Activated naive CD8-positive, alpha-beta T cell (primary cell): ENCODE results near the gene PRRX2.

Source experiments
- H3K27ac Mint-ChIP-seq: one replicate; pipeline ENCODE4 v1.8.0; 2021; ENCODE audit warnings: mixed read lengths
- H3K27me3 Mint-ChIP-seq: one replicate; pipeline ENCODE4 v1.8.0; 2021; ENCODE audit warnings: mixed read lengths
- H3K36me3 Mint-ChIP-seq: one replicate; pipeline ENCODE4 v1.8.0; 2021; ENCODE audit warnings: mixed read lengths
- H3K4me1 Mint-ChIP-seq: one replicate; pipeline ENCODE4 v1.8.0; 2021; ENCODE audit warnings: low read depth, mixed read lengths
- H3K4me3 Mint-ChIP-seq: one replicate; pipeline ENCODE4 v1.8.0; 2021; ENCODE audit warnings: mild to moderate bottlenecking, mixed read lengths
- H3K9me3 Mint-ChIP-seq: one replicate; pipeline ENCODE4 v1.8.0; 2021; ENCODE audit warnings: low read depth, mixed read lengths

PRRX2 gene

DNA sequence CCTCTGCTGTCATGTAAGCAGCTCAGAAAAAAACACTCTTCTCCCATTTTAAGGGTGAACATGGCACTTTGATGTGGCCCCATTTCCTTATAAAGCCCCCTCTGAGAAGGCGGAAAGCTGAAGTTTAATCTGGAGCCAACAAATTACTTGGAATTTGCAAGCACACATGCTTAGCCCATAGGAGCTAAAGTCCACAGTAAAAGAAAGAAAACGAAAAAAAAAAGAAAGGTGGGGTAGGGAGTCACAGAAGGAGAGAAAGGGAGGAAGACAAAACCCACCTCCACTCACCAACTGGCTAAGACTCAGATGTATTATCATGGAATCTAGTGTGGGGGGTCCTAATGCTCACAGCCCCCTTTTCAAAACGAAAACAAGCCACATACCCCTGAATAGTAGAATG lies 30.4 kb downstream of the PRRX2 start:
- Mint-ChIP-seq H3K36me3 (no peaks in the 10 kb centered on the region), H3K9me3 (no peaks in the 10 kb centered on the region), H3K27me3 (peaks cover 11% of the 10 kb centered on the region), H3K4me1 (peaks cover 6% of the 10 kb centered on the region), H3K4me3 (peak overlapping the region; percentile 40), H3K27ac (peak overlapping the region; percentile 41)

DNA sequence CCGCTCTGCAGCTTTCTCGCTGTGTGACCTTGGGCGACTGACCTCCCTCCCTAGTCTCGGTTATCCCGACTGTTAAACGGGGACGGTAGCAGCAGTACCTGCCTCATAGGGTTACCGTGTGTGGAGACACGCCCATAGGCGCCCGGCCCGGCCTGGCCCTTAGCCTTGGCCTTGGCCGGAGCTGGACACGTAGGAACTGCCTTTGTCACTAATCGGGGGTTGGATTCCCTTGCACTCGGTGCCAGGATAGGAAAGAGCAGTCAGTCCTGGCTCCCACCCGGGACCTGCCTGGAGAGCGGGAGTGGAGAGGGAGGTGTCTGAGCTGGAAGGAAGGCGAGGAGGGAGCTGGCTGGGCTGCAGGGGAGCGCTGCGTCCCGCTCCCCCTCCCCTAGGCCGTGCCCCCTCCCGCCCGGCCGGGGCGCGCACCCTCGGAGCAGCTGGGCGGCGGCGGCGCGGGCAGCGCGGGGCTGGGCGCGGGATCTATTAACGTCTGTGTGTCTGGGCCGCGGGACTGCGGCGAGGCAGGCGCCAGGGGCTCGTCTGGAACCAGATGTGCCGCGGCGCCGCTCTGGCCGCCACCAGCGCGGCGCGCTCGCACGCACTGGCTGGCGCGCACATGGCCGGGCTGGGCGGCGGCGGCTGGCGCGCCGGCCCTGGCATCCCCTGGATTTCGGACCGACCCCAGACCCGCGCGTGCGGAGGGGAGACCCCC lies 31.7 kb downstream of the PRRX2 start:
- H3K4me3 Mint-ChIP-seq: peak overlapping the region; percentile 83
- no peaks in the 10 kb centered on the region for H3K36me3 Mint-ChIP-seq
- H3K27me3 Mint-ChIP-seq: peaks cover 11% of the 10 kb centered on the region
- H3K4me1 Mint-ChIP-seq: peaks cover 6% of the 10 kb centered on the region
- no peaks in the 10 kb centered on the region for H3K9me3 Mint-ChIP-seq
- peak overlapping the region; percentile 89 for H3K27ac Mint-ChIP-seq

DNA sequence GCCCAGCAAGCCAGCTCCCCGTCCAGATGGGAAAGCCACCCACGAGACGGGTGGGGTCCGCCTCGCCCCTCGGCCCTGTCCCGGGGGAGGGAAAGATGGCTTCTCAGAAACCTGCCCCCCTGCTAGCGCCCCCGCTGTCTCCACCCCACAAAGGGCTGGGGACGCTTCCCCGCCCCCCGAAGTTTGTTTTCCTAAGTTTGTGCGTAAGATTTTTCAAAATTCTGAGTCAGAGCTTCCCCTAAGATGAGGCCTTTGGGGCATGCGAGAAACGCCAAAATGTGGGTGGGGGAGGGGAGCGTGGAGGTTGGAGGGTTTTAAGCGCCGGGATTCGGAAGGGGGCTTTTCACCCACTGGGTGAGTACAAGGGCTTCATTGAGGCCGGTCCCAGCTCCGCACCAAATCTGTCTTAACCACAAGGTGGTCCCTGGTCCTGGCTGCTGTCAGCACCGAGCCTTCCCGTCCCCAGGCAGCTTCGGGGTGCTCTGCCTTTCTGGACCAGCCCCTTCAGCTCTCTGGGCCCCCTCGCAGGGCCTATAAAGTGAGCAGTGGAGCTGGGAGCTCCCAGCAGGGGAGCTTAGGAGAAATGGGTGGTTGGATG lies 32.3 kb downstream of the PRRX2 start:
- H3K27me3 Mint-ChIP-seq: peaks cover 11% of the 10 kb centered on the region
- H3K36me3 Mint-ChIP-seq: no peaks in the 10 kb centered on the region
- H3K27ac Mint-ChIP-seq: peak overlapping the region; percentile 83
- no peaks in the 10 kb centered on the region for H3K9me3 Mint-ChIP-seq
- peaks cover 6% of the 10 kb centered on the region for H3K4me1 Mint-ChIP-seq
- H3K4me3 Mint-ChIP-seq: peak overlapping the region; percentile 73

DNA sequence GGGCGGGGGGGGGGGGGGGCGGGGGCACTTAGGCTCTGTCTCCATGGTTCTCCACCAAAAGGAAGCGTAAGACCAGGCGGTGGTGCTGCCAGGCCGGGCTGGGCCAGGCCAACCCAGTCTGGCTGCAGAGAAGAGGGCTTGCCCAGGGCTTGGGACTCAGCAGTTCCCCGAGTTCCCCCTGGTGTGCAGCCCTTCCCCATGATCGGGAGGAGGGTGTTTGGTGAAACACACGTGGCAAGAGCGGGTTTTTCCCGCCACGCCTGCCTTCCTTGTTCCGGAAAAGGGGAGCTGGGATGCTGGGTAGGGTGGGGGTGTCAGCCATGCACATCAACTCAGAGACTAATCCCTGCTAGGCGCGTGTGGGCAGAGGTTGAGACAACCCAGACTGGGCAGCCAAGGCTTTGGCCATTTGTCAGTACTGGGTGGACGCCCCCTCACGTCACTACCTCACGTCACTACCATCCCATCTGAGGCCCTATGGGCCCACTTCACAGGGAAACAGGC lies 32.9 kb downstream of the PRRX2 start:
- Mint-ChIP-seq H3K9me3 (no peaks in the 10 kb centered on the region), H3K4me3 (peak overlapping the region; percentile 47), H3K4me1 (peaks cover 6% of the 10 kb centered on the region), H3K36me3 (no peaks in the 10 kb centered on the region), H3K27me3 (peaks cover 11% of the 10 kb centered on the region), H3K27ac (peak overlapping the region; percentile 66)

DNA sequence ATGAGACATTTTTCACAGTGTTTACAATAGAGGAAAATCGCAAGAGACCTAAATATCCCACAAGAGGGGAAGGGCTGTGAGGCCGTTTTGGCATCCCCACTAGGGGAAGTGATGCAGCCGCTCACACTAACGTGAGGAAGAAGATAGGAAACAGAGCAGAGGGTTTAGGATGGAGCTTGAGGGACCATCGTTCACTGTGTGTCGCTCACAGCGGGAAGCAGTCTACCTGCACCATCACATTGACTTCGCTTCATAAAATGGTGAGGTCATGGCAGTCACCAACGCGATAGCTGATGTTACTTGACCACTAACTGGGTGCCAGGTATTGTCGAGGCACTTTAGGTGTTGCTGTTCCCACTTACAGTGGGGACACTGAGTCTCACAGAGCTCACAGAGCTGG lies 35.6 kb downstream of the PRRX2 start:
- Mint-ChIP-seq H3K4me3 (no peak overlapping the region), H3K27me3 (peaks cover 7% of the 10 kb centered on the region), H3K4me1 (peaks cover 6% of the 10 kb centered on the region), H3K27ac (no peak overlapping the region), H3K36me3 (no peaks in the 10 kb centered on the region), H3K9me3 (no peaks in the 10 kb centered on the region)

DNA sequence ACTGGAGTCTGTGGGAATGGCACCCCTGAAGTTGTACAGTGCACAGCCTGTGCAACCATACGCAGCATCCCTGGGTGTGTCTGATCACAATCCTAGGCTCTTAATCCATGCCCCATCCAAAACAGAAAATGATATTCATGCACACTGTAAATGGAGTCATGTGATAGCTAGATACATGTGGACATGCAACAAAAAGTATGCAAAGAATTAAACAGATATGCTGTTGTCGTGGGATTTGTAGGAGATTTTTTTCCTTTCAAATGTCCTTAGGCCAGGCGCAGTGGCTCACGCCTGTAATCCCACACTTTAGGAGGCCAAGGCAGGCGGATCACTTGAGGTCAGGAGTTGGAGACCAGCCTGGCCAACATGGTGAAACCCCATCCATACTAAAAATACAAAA lies 36.1 kb downstream of the PRRX2 start:
- no peaks in the 10 kb centered on the region for H3K36me3 Mint-ChIP-seq
- H3K9me3 Mint-ChIP-seq: no peaks in the 10 kb centered on the region
- peaks cover 7% of the 10 kb centered on the region for H3K27me3 Mint-ChIP-seq
- H3K4me3 Mint-ChIP-seq: no peak overlapping the region
- H3K27ac Mint-ChIP-seq: no peak overlapping the region
- H3K4me1 Mint-ChIP-seq: peaks cover 6% of the 10 kb centered on the region

DNA sequence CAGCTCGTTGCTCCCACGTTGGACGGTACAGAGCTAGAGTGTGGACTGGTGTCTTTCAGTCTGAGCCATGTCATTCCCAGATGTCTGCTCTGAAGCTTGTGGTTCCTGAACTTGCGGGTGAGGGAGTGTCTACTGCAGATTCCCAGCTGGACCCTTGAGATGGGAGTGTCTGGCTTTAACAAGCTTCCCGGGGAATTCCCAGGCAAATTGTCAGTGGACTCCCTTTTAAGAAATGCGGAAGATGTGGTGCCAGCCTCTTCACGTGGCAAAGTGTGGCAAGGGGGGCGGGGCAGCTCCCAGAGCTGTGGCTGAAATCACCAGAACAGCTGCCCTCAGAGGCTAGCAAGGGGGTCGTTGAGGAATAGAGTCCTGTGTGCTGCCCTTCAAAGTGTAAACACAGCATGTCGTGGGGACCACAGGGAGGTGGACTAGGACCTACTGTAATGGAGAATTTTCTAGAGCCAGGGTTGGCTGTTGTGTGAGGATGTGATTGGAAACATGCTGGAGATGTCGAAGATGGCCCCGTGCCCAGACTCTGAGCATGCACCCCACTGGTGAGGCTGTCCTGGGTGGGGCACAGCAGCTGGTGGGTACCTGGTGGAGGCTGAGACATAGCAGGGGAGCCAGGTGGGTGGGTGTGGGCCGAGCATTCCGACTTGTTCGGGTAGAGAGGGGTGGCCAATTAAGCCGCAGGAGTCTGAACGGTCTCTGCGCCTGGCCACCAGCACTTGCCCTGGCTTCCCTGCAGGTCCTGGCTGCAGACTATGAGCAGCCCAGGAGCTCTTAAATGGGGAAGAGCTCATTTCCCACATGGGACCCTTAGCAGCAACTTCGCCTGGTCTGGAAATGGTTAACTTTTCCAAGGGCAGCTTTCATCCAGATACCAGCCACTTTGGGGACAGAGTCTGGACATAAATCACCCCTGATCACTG lies 37.4 kb downstream of the PRRX2 start:
- H3K27ac Mint-ChIP-seq: no peak overlapping the region
- H3K27me3 Mint-ChIP-seq: peaks cover 7% of the 10 kb centered on the region
- no peaks in the 10 kb centered on the region for H3K9me3 Mint-ChIP-seq
- peaks cover 4% of the 10 kb centered on the region for H3K4me1 Mint-ChIP-seq
- no peak overlapping the region for H3K4me3 Mint-ChIP-seq
- H3K36me3 Mint-ChIP-seq: no peaks in the 10 kb centered on the region

DNA sequence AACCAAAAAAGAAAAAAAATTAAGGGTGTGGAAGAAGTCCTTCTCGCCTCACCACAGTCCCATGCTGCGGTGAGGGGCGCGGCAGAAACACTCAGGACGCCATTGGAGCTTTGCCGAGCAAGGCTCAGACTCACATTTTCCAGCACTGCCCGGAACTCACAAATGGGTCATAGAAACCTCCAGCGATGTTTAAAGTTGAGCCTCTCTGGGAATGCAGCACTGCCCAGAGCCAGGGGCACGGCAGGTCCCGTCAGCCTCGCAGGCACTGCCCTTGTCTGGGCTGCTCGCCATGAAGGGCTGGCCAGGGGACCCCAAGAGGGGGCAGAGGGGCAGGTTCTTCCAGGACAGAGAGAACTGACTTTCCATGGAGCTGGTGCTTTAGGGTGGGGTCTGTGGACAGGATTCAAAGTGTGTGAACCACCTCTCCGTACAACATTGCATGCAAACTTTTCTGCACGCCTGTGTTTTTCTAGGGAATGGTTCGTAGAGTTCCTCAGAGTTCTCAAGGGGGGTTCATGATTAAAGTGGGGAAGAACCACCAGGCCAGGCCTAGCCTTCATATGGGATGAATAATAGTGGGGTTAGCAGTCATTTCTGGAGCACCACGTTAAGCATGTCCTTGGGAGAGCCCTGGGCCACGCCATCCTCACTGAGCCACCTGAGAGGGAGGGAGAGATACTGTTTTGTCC lies 38.4 kb downstream of the PRRX2 start:
- H3K27me3 Mint-ChIP-seq: peaks cover 7% of the 10 kb centered on the region
- H3K27ac Mint-ChIP-seq: no peak overlapping the region
- no peak overlapping the region for H3K4me3 Mint-ChIP-seq
- H3K9me3 Mint-ChIP-seq: no peaks in the 10 kb centered on the region
- no peaks in the 10 kb centered on the region for H3K36me3 Mint-ChIP-seq
- H3K4me1 Mint-ChIP-seq: no peaks in the 10 kb centered on the region

DNA sequence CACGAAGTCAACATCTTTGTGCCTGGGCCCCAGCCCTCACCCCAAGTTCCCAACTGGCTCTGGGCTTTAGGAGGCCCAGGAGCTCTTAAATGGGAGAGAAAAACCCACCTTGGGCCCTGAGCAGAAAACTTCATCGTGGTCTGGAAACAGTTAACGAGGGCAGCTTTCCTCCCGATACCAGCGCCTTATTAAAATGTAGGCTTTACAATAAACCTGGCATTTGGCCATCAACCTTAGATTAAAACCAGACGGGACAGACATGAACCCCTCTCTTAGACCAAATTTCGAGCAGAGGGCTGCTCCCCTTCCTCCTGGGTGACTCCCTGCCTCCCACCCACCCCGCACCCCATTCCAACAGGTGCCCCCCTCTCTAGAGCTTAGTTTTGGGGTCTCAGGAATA lies 39.4 kb downstream of the PRRX2 start:
- H3K36me3 Mint-ChIP-seq: no peaks in the 10 kb centered on the region
- H3K9me3 Mint-ChIP-seq: no peaks in the 10 kb centered on the region
- no peak overlapping the region for H3K27ac Mint-ChIP-seq
- H3K27me3 Mint-ChIP-seq: peaks cover 4% of the 10 kb centered on the region
- no peak overlapping the region for H3K4me3 Mint-ChIP-seq
- H3K4me1 Mint-ChIP-seq: no peaks in the 10 kb centered on the region

DNA sequence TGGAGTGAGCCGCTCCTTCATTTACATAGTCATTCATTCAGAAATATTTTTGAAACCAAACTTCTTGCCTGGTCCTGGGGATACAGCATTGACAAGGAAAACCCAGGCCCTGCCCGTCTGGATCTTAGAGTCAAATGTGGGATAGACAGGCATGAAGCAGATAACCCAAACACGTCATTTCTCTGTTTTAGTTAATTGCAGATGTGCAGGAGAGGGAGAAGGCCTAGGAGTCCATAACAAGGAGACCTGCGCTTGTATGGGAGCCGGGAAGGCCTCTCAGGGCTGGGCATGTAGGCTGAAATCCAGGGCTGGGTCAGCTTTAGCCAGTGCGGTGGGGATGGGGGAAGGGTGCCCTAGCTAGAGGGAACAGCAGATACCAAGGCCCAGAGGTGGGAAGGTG lies 43.3 kb downstream of the PRRX2 start:
- H3K27me3 Mint-ChIP-seq: no peaks in the 10 kb centered on the region
- no peaks in the 10 kb centered on the region for H3K9me3 Mint-ChIP-seq
- no peak overlapping the region for H3K27ac Mint-ChIP-seq

DNA sequence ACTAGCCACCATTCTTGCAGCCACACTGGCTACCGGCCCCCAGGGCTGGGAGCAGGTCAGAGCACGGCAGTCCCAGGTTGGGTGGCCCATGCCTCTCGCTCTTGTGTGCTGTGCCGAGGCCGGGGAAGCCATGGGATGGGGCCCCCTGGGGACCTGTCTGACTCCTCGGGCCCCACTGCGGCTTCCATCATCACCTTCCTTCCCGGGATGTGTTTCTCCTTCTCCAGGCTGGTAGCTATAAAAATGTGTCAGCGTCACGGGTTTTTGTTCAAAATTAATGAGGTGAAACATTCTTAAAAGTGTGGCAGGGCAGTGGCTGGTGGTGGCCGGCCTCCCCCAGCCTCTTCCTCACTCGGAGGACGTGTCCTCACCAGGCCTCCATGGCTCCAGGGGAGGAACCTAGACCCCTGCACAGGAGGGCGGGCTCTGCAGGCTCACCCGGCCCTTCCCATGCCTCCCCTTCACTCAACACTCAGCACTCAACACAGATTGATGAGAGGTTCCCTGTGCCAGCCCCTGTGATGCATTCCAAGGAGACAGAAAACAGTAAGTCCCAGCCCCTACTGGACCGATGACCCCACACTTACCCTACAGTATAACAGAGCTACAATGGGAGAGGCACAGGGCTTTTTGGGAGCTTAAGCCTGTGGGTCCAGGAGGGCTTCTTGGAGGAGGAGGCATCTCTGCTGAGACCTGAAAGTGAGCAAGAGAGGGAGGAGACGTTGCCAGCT lies 44.2 kb downstream of the PRRX2 start:
- Mint-ChIP-seq H3K9me3 (no peaks in the 10 kb centered on the region), H3K4me3 (no peak overlapping the region), H3K27me3 (no peaks in the 10 kb centered on the region), H3K27ac (no peak overlapping the region), H3K4me1 (peaks cover 23% of the 10 kb centered on the region), H3K36me3 (no peaks in the 10 kb centered on the region)

More for the DNA sequence above, 43.3 kb downstream of the PRRX2 start:
- Mint-ChIP-seq H3K36me3 (no peaks in the 10 kb centered on the region), H3K4me3 (no peak overlapping the region), H3K4me1 (peaks cover 23% of the 10 kb centered on the region)

DNA sequence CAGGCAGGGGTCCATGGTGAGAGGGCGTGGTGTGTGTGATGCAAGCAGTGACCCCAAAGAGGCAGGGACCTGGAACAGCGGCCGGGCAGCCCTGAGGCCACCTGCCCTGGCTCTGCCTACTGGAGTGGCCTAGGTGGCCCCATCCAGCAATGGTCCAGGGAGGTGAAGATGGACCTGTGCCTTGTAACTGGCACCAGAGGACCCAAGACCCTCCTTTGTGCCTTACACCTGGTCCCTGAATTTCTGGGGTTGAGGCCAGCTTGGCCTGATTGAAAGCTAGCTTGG lies 44.7 kb downstream of the PRRX2 start:
- H3K4me1 Mint-ChIP-seq: peaks cover 23% of the 10 kb centered on the region
- no peaks in the 10 kb centered on the region for H3K27me3 Mint-ChIP-seq
- H3K36me3 Mint-ChIP-seq: no peaks in the 10 kb centered on the region
- no peak overlapping the region for H3K4me3 Mint-ChIP-seq
- no peak overlapping the region for H3K27ac Mint-ChIP-seq
- no peaks in the 10 kb centered on the region for H3K9me3 Mint-ChIP-seq

DNA sequence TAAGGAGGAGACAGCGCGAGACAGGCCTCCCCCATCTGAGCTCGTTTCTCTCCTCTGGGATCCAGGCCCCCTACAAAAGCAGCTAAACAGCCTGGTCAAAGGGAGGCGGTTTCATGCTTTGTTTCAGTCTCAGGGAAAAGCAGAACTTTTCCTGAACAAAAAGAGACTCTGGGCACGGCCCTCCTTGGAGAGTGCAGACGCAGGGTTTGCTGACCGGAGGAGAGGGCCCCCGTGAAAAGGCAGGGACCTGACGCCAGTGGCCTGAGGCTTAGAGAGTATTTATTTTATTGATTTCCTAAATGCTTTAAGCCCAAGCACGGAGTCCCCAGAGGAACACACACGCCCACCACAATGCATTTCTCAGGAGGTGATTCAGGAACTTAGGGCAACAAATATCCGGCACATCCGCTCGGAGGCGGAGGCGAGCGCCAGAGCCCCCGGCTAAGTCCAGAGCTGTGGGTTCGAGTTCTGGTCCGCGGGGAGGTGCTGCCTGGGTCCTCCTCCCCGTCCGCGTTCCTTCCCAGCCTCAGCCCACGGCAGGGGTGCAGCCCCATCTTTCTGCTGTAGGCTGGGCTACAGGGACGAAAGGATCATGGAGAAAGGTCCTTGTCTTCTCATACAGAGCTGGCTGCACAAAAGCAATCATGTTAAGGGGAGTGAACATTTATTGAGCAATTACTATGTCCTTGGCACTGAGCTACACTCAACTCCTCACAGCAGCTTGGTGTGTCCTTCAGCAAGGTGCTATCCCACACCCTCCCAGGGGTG lies 47.4 kb downstream of the PRRX2 start:
- Mint-ChIP-seq H3K27me3 (peaks cover 2% of the 10 kb centered on the region), H3K4me1 (peaks cover 23% of the 10 kb centered on the region), H3K4me3 (peak overlapping the region; percentile 61), H3K9me3 (no peaks in the 10 kb centered on the region), H3K36me3 (no peaks in the 10 kb centered on the region), H3K27ac (no peak overlapping the region)

DNA sequence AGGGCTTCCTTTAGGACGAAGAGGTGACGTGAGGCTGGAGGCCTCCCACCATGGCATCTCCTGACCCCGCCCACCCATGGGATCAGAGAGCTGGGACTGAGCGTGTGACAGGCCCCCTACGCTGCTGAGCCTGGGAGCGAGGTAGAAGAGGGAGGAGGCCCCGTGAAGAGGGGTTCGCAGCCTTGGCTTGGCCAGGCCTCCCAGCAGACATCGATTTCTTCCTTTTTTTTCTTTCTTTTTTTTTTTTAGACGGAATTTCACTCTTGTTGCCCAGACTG lies 47.9 kb downstream of the PRRX2 start:
- H3K4me1 Mint-ChIP-seq: peaks cover 23% of the 10 kb centered on the region
- peak overlapping the region; percentile 40 for H3K4me3 Mint-ChIP-seq
- H3K36me3 Mint-ChIP-seq: no peaks in the 10 kb centered on the region
- H3K27me3 Mint-ChIP-seq: peaks cover 2% of the 10 kb centered on the region
- H3K27ac Mint-ChIP-seq: no peak overlapping the region
- no peaks in the 10 kb centered on the region for H3K9me3 Mint-ChIP-seq
